Gastrocnemius medialis (tissue), 4 donors: Measurements from ENCODE around the gene UBE2M.

ENCODE experiments used
- CTCF ChIP-seq, 5 experiments: fragments of 450-650 bp in 3 of 5; fragments of 200-600 bp in 2 of 5; sonication (generic) in 2 of 5; IDR thresholded peaks in 4 of 5; conservative IDR thresholded peaks in 1 of 5; 1 replicate in 4 of 5; 2 replicates in 1 of 5; pipeline ENCODE4 v1.5.1; 2016 to 2019; ENCODE audit warnings: antibody characterized with exemption in 5 of 5, mild to moderate bottlenecking in 3 of 5, moderate library complexity in 3 of 5
- POLR2A ChIP-seq, 2 donors: fragments of 450-650 bp; IDR thresholded peaks; one replicate each; pipeline ENCODE4 v1.6.1; 2017; ENCODE audit warnings: antibody characterized with exemption in 2 of 2, mild to moderate bottlenecking in 2 of 2, moderate library complexity in 2 of 2

- TF ChIP-seq CTCF (IDR thresholded peaks at IDR 0.05 in 4 of 5, conservative IDR thresholded peaks at IDR 0.05 in 1 of 5) (no peak), POLR2A (IDR thresholded peaks at IDR 0.05) (no peak)
These were observed 12.6 kb upstream of the UBE2M start for GRCh38 chr19:58570770-58571574.
